GM23248 (cell line): ENCODE data around the gene LPP. TPM values are rescaled to one million over a fixed set of nuclear protein-coding genes. Genes with fewer than 3 reads are reported as not detected.
"Not testable (repeated sequence)": the region's sequence is repeated elsewhere in the genome, so short reads cannot be mapped to it uniquely, and the experiment has no call there.

Source experiments
- DNase-seq: peaks from one replicate; pipeline ENCODE4 v3.0.0-alpha.2; 2015
- H2AFZ ChIP-seq: fragments of 200-600 bp; sonication (generic); 2 replicates; pipeline ENCODE4 v1.6.1; 2016; ENCODE audit warnings: antibody characterized with exemption
- H3F3A ChIP-seq: fragments of 200-600 bp; sonication (generic); 2 replicates; pipeline ENCODE4 v1.6.1; 2016; ENCODE audit warnings: mild to moderate bottlenecking, antibody characterized with exemption, mixed run types; ENCODE audit not compliant: insufficient read depth
- H3K27ac ChIP-seq: fragments of 200-600 bp; sonication (generic); 2 replicates; pipeline ENCODE4 v1.5.1; 2016; ENCODE audit warnings: mild to moderate bottlenecking
- H3K27me3 ChIP-seq: fragments of 200-600 bp; sonication (generic); replicated peaks from 2 replicates; pipeline ENCODE4 v1.6.1; 2016; ENCODE audit warnings: mild to moderate bottlenecking; ENCODE audit not compliant: insufficient read depth
- H3K36me3 ChIP-seq: fragments of 200-600 bp; sonication (generic); 2 replicates; pipeline ENCODE4 v1.6.1; 2016; ENCODE audit warnings: low read depth, mild to moderate bottlenecking
- H3K4me1 ChIP-seq: fragments of 200-600 bp; sonication (generic); 2 replicates; pipeline ENCODE4 v1.6.1; 2016; ENCODE audit warnings: mild to moderate bottlenecking; ENCODE audit not compliant: insufficient read depth
- H3K4me2 ChIP-seq: fragments of 200-600 bp; sonication (generic); one replicate; pipeline ENCODE4 v1.6.1; 2016; ENCODE audit warnings: mild to moderate bottlenecking; ENCODE audit not compliant: unreplicated experiment
- H3K4me3 ChIP-seq: fragments of 200-600 bp; sonication (generic); 2 replicates; pipeline ENCODE4 v1.5.1; 2016; ENCODE audit warnings: mild to moderate bottlenecking
- H3K79me2 ChIP-seq: fragments of 200-600 bp; sonication (generic); 2 replicates; pipeline ENCODE4 v1.6.1; 2016; ENCODE audit warnings: mild to moderate bottlenecking; ENCODE audit not compliant: insufficient read depth
- H3K9ac ChIP-seq: fragments of 200-600 bp; sonication (generic); 2 replicates; pipeline ENCODE4 v1.6.1; 2016; ENCODE audit warnings: mild to moderate bottlenecking
- H3K9me2 ChIP-seq: fragments of 200-600 bp; sonication (generic); 2 replicates; pipeline ENCODE4 v1.6.1; 2016; ENCODE audit warnings: mixed run types, mild to moderate bottlenecking, moderate library complexity; ENCODE audit not compliant: insufficient read depth
- H3K9me3 ChIP-seq: fragments of 200-600 bp; sonication (generic); one replicate; pipeline ENCODE4 v1.6.1; 2017; ENCODE audit warnings: low read depth
- H4K20me1 ChIP-seq: fragments of 200-600 bp; sonication (generic); 2 replicates; pipeline ENCODE4 v1.6.0; 2016; ENCODE audit not compliant: insufficient read depth
- EZH2 ChIP-seq: fragments of 200-600 bp; sonication (generic); IDR thresholded peaks from 2 replicates; pipeline ENCODE4 v1.6.1; 2018; ENCODE audit warnings: antibody characterized with exemption, mild to moderate bottlenecking; ENCODE audit not compliant: insufficient read depth, poor library complexity, severe bottlenecking
- EZH2phosphoT487 ChIP-seq: fragments of 200-600 bp; sonication (generic); IDR thresholded peaks from 2 replicates; pipeline ENCODE4 v1.6.1; 2018; ENCODE audit warnings: antibody characterized with exemption, moderate library complexity, mild to moderate bottlenecking, low read depth; ENCODE audit not compliant: insufficient read depth
- WGBS, 2 experiments: methylation state at CpG; one replicate each; pipeline ENCODE4 v1.1.6; 2015 to 2017; ENCODE audit warnings: low lambda C conversion rate in 2 of 2, low coverage in 1 of 2; ENCODE audit errors: missing lambda C conversion rate in 2 of 2; 5-methylcytosine and 5-hydroxymethylcytosine counted together
- in situ Hi-C: fragments of 300-500 bp; cut with MboI; formaldehyde crosslinking; loops from 2 replicates; pipeline ENCODE4 v1.15.0; 2020
- polyA plus RNA-seq: library from polyadenylated mRNA; unstranded; fragments of >200 nt; fragmentation: Nextera tagmentation; extraction: Ambion mirVana; gene quantifications from 2 replicates; pipeline ENCODE4 v1.2.1, GENCODE V29; 2016
- total RNA-seq: library from RNA; depleted of rRNA; stranded (reverse); fragments of >200 nt; shearing (Covaris generic); gene quantifications from 2 replicates; pipeline ENCODE4 v1.2.3, GENCODE V29; 2014

The LPP gene
- total and polyA plus RNA-seq, 2 experiments from 2014 or later, result 42.8 to 61.7 TPM

- no peaks in the 10 kb centered on the region for H3K9me3 ChIP-seq
- H3K9ac ChIP-seq, result no peak overlapping the region
- no peaks in the 10 kb centered on the region for H3K36me3 ChIP-seq
- H3K27me3 ChIP-seq, result no peaks in the 10 kb centered on the region
- H3K4me1 ChIP-seq, result no peaks in the 10 kb centered on the region
- no peak overlapping the region for H3K27ac ChIP-seq
- DNase-seq, result no peak
- H3K4me3 ChIP-seq, result no peak overlapping the region
- H3K79me2 ChIP-seq, result peaks cover 57% of the 10 kb centered on the region
- no peaks in the 10 kb centered on the region for H3K9me2 ChIP-seq
- no peak overlapping the region for H3K4me2 ChIP-seq
- in situ Hi-C loops, result no loop called here
- H3F3A ChIP-seq, result no peaks in the 10 kb centered on the region
- no peak for TF ChIP-seq EZH2
- no peak for TF ChIP-seq EZH2phosphoT487
- no peak overlapping the region for H2AFZ ChIP-seq
- H4K20me1 ChIP-seq, result 0 out of 2 replicates have a peak, but pooled peaks cover 5% of the 10 kb centered on the region
These were observed 546.5 kb downstream of the LPP start for GRCh38 chr3:188700501-188700900.

GRCh38 chr3:188700918-188701317, 547.0 kb downstream of the LPP start:
- in situ Hi-C loops, result no loop called here

GRCh38 chr3:188701485-188701969, 547.6 kb downstream of the LPP start:
- Histone ChIP-seq H3K27ac (no peak overlapping the region), H3K4me3 (no peak overlapping the region), H3K36me3 (no peaks in the 10 kb centered on the region), H3K9me2 (no peaks in the 10 kb centered on the region), H3K79me2 (peaks cover 56% of the 10 kb centered on the region), H3K4me1 (peaks cover 8% of the 10 kb centered on the region), H4K20me1 (0 out of 2 replicates have a peak, but pooled peaks cover 5% of the 10 kb centered on the region), H3K9ac (no peak overlapping the region), H3K9me3 (no peaks in the 10 kb centered on the region), H2AFZ (no peak overlapping the region), H3K27me3 (no peaks in the 10 kb centered on the region), H3K4me2 (no peak overlapping the region), H3F3A (peaks cover 6% of the 10 kb centered on the region; the same call in 1 of the 2 replicates)
- WGBS, 2 experiments, result 87 to 89% methylated on average over 4 of the region's 4 CpGs
- in situ Hi-C loops, result no loop called here
- TF ChIP-seq EZH2phosphoT487, result no peak
- TF ChIP-seq EZH2, result no peak
- no peak for DNase-seq

More at GRCh38 chr3:188700918-188701317, 547.0 kb downstream of the LPP start:
- H2AFZ ChIP-seq, result no peak overlapping the region
- no peak overlapping the region for H3K4me3 ChIP-seq
- H3K4me1 ChIP-seq, result peaks cover 2% of the 10 kb centered on the region
- 0 out of 2 replicates have a peak, but pooled peaks cover under 1% of the 10 kb centered on the region for H3F3A ChIP-seq
- H3K9me2 ChIP-seq, result no peaks in the 10 kb centered on the region
- TF ChIP-seq EZH2 (no peak), EZH2phosphoT487 (no peak)
- no peak for DNase-seq
- no peaks in the 10 kb centered on the region for H3K9me3 ChIP-seq
- no peaks in the 10 kb centered on the region for H3K36me3 ChIP-seq
- no peak overlapping the region for H3K27ac ChIP-seq
- no peak overlapping the region for H3K4me2 ChIP-seq
- 0 out of 2 replicates have a peak, but pooled peaks cover 5% of the 10 kb centered on the region for H4K20me1 ChIP-seq
- peaks cover 56% of the 10 kb centered on the region for H3K79me2 ChIP-seq
- H3K27me3 ChIP-seq, result no peaks in the 10 kb centered on the region
- H3K9ac ChIP-seq, result no peak overlapping the region

GRCh38 chr3:188702028-188702427, 548.1 kb downstream of the LPP start:
- H3K9me3 ChIP-seq, H2AFZ ChIP-seq, in situ Hi-C loops, H3K9me2 ChIP-seq, H3K4me3 ChIP-seq, H3K4me2 ChIP-seq, DNase-seq, H3K36me3 ChIP-seq, H4K20me1 ChIP-seq, H3K9ac ChIP-seq, H3K27ac ChIP-seq, H3K27me3 ChIP-seq: not testable (repeated sequence)
- 96 to 97% methylated on average over 10 of the region's 10 CpGs for WGBS, 2 experiments
- H3K4me1 ChIP-seq, result peaks cover 13% of the 10 kb centered on the region
- peaks cover 12% of the 10 kb centered on the region; the same call in 1 of the 2 replicates for H3F3A ChIP-seq
- H3K79me2 ChIP-seq, result peaks cover 53% of the 10 kb centered on the region

- Histone ChIP-seq H3K27me3 (no peaks in the 10 kb centered on the region), H3K36me3 (no peaks in the 10 kb centered on the region), H3K4me2 (peak overlapping the region; percentile 62), H2AFZ (no peak overlapping the region), H3K9me2 (no peaks in the 10 kb centered on the region), H3K9ac (no peak overlapping the region), H3K4me1 (peaks cover 24% of the 10 kb centered on the region), H3F3A (peaks cover 14% of the 10 kb centered on the region; the same call in 1 of the 2 replicates), H3K9me3 (no peaks in the 10 kb centered on the region), H3K79me2 (peaks cover 29% of the 10 kb centered on the region; the same call in 1 of the 2 replicates), H3K4me3 (peak overlapping the region; percentile 15; the same call in 1 of the 2 replicates), H3K27ac (peak overlapping the region; percentile 39), H4K20me1 (no peaks in the 10 kb centered on the region)
- in situ Hi-C loops, result no loop called here
- peak; percentile 44 for DNase-seq
- no peak for TF ChIP-seq EZH2phosphoT487
- TF ChIP-seq EZH2, result no peak
- WGBS, 2 experiments, result 73 to 84% methylated on average over 1 of the region's 1 CpG
These were observed 552.2 kb downstream of the LPP start for GRCh38 chr3:188706176-188706575.
